ENCODE measurements around the gene ATXN7L2.

ATXN7L2 gene

GRCh38 chr1:109499661-109500536, 16.2 kb downstream of the ATXN7L2 start:
- DNase-seq: peak; percentile 68

- no peak for DNase-seq
These were observed 17.3 kb downstream of the ATXN7L2 start for GRCh38 chr1:109500941-109501381.

GRCh38 chr1:109501644-109502363, 18.1 kb downstream of the ATXN7L2 start:
- no peak for DNase-seq

GRCh38 chr1:109502364-109502851, 18.7 kb downstream of the ATXN7L2 start:
- DNase-seq: no peak

- no peak for DNase-seq
These were observed 20.2 kb downstream of the ATXN7L2 start for GRCh38 chr1:109503935-109504334.

GRCh38 chr1:109504974-109505373, 21.3 kb downstream of the ATXN7L2 start:
- DNase-seq: no peak

GRCh38 chr1:109508001-109508872, 24.5 kb downstream of the ATXN7L2 start:
- no peak for DNase-seq

- no peak for DNase-seq
These were observed 25.1 kb downstream of the ATXN7L2 start for GRCh38 chr1:109508873-109509175.

GRCh38 chr1:109509176-109510134, 25.8 kb downstream of the ATXN7L2 start, which contains the start of gene AMIGO1:
Gene AMIGO1 (minus strand): TSS chr1:109509727. CDS start chr1:109508912, 815 bp downstream.
- peak; percentile 30 for DNase-seq

GRCh38 chr1:109513110-109513710, 29.5 kb downstream of the ATXN7L2 start:
- DNase-seq: no peak

- DNase-seq: no peak
These were observed 31.1 kb downstream of the ATXN7L2 start for GRCh38 chr1:109514846-109515245.

GRCh38 chr1:109516872-109517271, 33.2 kb downstream of the ATXN7L2 start:
- DNase-seq: peak; percentile 41

- no peak for DNase-seq
These were observed 33.6 kb downstream of the ATXN7L2 start for GRCh38 chr1:109517337-109517736.

GRCh38 chr1:109521002-109521951, 37.6 kb downstream of the ATXN7L2 start:
- no peak for DNase-seq

GRCh38 chr1:109522026-109522425, 38.3 kb downstream of the ATXN7L2 start:
- no peak for DNase-seq

GRCh38 chr1:109523706-109524105, 40.0 kb downstream of the ATXN7L2 start:
- DNase-seq: no peak

- DNase-seq: no peak
These were observed 43.5 kb downstream of the ATXN7L2 start for GRCh38 chr1:109527098-109527811.

- DNase-seq: peak; percentile 74
These were observed 44.4 kb downstream of the ATXN7L2 start for GRCh38 chr1:109527846-109528695.
